ENCODE results near the gene PHPT1. TPM values are rescaled to one million over a fixed set of nuclear protein-coding genes. Genes with fewer than 3 reads are reported as not detected.

The PHPT1 gene
- 118 and 128 TPM in 2 replicates for total RNA-seq

GRCh38 chr9:136849038-136849959, at the start of gene PHPT1:
PHPT1 (plus strand) TSS chr9:136849409; CDS start chr9:136849431, 22 bp downstream.

DNA sequence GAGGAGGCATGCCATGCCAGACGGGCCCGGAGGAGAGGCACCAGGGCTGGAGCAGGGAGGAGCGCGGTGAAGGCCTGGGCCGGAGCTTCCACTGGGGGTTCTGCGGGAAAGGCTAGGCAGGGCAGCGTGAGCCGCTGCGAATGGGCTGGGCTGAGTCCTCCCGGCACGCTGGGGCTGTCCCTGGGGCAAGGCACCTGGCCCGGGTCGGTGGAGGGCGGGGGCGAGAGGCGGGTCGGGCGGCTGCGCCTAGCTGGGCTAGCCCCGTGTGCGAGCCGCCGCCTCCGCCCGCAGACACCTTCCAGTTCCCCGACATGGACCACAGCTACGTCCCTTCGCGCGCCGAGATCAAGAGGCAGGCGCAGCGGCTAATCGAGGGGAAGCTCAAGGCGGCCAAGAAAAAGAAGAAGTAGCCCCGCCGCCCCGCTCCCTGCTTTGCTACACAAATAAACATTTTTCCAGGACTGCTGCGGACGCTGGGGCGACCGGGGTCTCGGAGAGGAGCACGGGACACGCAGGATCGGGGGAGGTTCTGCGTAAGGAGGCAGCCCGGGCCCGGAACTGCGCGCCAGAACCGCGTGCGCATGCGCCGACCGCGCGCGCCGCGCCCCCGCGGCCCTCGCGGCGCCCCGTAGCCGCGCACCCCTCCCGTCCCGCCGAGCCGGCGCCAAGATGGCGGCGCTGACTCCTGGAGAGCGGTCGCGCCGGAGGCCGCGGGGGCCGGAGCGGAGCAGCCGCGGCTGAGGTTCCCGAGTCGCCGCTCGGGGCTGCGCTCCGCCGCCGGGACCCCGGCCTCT, 41.7 kb upstream of the PHPT1 start, which contains the start of gene RABL6:
Gene RABL6, plus strand, starts transcription at position 668 of the 794 bp plus-strand sequence. CDS start 249 bp downstream, outside the sequence.

GRCh38 chr9:136842380-136842948, 6.7 kb upstream of the PHPT1 start, which contains the start of gene AJM1:
AJM1 (plus strand) TSS chr9:136842478; CDS start chr9:136844415, 1,937 bp downstream.

DNA sequence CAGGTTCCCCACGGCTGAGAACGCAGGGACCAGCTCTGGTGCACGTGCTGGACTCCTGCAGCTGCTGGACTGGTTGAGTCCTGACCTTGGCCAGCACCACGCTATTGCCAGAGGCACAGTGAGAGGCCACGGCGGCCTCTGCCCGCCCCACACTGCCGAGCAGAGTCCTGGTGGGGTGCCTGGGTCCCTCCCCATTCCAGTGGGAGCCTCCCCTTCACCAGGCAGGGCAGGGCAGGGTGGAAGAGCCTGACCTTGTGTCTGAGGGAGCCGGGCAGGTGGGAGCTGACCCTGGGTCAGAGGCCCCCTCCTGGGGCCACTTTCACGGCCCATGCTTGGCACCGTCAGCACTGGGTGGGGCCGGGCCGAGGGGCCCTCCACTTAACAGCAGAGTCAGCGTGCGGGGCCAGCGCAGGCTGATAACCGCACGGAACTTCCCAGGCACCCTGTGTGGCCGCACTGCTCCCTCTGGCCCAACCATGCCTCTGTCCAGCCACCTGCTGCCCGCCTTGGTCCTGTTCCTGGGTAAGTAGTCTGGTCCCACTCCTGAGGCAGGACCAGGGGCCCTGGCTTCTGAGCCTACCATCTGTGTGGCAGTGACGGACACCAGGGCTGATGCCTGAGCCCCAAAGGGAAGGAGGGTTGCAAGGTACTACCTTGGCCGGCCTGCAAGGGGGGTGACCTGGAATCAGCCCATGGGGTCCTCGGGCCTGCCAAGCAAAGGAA, 2.9 kb downstream of the PHPT1 start, which contains the start of gene MAMDC4:
Gene MAMDC4, plus strand, starts transcription at position 406 of the 723 bp plus-strand sequence. Its CDS starts 71 bp downstream, at position 477.

GRCh38 chr9:136885950-136886578, 36.9 kb downstream of the PHPT1 start, which contains the start of gene TRAF2:
TRAF2 (plus strand) TSS chr9:136886516; CDS start chr9:136898741, 12,225 bp downstream.

Other genes starting within 250 kb of the PHPT1 start
- 189 and 232 TPM in 2 replicates for gene EGFL7, start 186.5 kb upstream of the PHPT1 start, total RNA-seq
- gene AGPAT2, start 162.0 kb upstream of the PHPT1 start, total RNA-seq, result 76.0 and 90.6 TPM in 2 replicates
- gene DIPK1B, start 136.8 kb upstream of the PHPT1 start, total RNA-seq, result 20.1 and 25.1 TPM in 2 replicates
- not detected in 2 replicates for gene LCN10, start 106.5 kb upstream of the PHPT1 start, total RNA-seq
- gene LCN6, start 100.9 kb upstream of the PHPT1 start, total RNA-seq, result not detected in 2 replicates
- not detected in 2 replicates for gene LCN8, start 91.2 kb upstream of the PHPT1 start, total RNA-seq
- not detected in 2 replicates for gene LCN15, start 84.9 kb upstream of the PHPT1 start, total RNA-seq
- gene TMEM141, start 58.1 kb upstream of the PHPT1 start, total RNA-seq, result 104 and 151 TPM in 2 replicates
- gene CCDC183, start 53.1 kb upstream of the PHPT1 start, total RNA-seq, result 0.18 and 1.6 TPM in 2 replicates
- gene RABL6, start 41.5 kb upstream of the PHPT1 start, total RNA-seq, result 68.2 and 77.4 TPM in 2 replicates
- 1.5 and 2.7 TPM in 2 replicates for gene AJM1, start 6.9 kb upstream of the PHPT1 start, total RNA-seq
- 3.2 and 3.6 TPM in 2 replicates for gene MAMDC4, start 2.9 kb downstream of the PHPT1 start, total RNA-seq
- 376 and 413 TPM in 2 replicates for gene EDF1, start 16.9 kb downstream of the PHPT1 start, total RNA-seq
- 3.4 and 6.6 TPM in 2 replicates for gene TRAF2, start 37.1 kb downstream of the PHPT1 start, total RNA-seq
- gene FBXW5, start 95.3 kb downstream of the PHPT1 start, total RNA-seq, result 121 and 137 TPM in 2 replicates
- gene C8G, start 95.8 kb downstream of the PHPT1 start, total RNA-seq, result not detected in 2 replicates
- gene LCN12, start 102.9 kb downstream of the PHPT1 start, total RNA-seq, result not detected in 2 replicates
- 4.5 and 15.2 TPM in 2 replicates for gene PTGDS, start 128.1 kb downstream of the PHPT1 start, total RNA-seq
- not detected in 2 replicates for gene LCNL1, start 133.6 kb downstream of the PHPT1 start, total RNA-seq
- gene PAXX, start 143.0 kb downstream of the PHPT1 start, total RNA-seq, result 17.7 and 29.2 TPM in 2 replicates
- gene CLIC3, start 147.2 kb downstream of the PHPT1 start, total RNA-seq, result 4.7 and 16.8 TPM in 2 replicates
- 12.3 and 23.8 TPM in 2 replicates for gene ABCA2, start 178.8 kb downstream of the PHPT1 start, total RNA-seq
- not detected in 2 replicates for gene FUT7, start 182.7 kb downstream of the PHPT1 start, total RNA-seq
- gene NPDC1, start 196.8 kb downstream of the PHPT1 start, total RNA-seq, result 51.2 and 71.8 TPM in 2 replicates
- not detected in 2 replicates for gene ENTPD2, start 204.7 kb downstream of the PHPT1 start, total RNA-seq
- 0.18 and 2.6 TPM in 2 replicates for gene SAPCD2, start 221.1 kb downstream of the PHPT1 start, total RNA-seq
- 8.5 and 10.7 TPM in 2 replicates for gene UAP1L1, start 228.1 kb downstream of the PHPT1 start, total RNA-seq
- 86.1 and 101 TPM in 2 replicates for gene MAN1B1, start 237.6 kb downstream of the PHPT1 start, total RNA-seq